GM06990 (cell line): ENCODE measurements around the gene NSUN4.
"Not testable (repeated sequence)": the region's sequence is repeated elsewhere in the genome, so short reads cannot be mapped to it uniquely, and the experiment has no call there.

Experiments
- DNase-seq: peaks from one replicate; pipeline ENCODE4 v3.0.0-alpha.2; 2011; ENCODE audit not compliant: insufficient read length; ENCODE audit errors: extremely low read depth
- H3K27me3 ChIP-seq: replicated peaks from 2 replicates; pipeline ENCODE4 v1.6.0; 2011; ENCODE audit warnings: low read length; ENCODE audit not compliant: control insufficient read depth, insufficient read depth
- H3K36me3 ChIP-seq: 2 replicates; pipeline ENCODE4 v1.5.1; 2011; ENCODE audit warnings: low read length; ENCODE audit not compliant: control insufficient read depth, insufficient read depth
- H3K4me3 ChIP-seq: replicated peaks from 2 replicates; pipeline ENCODE4 v1.5.1; 2011; ENCODE audit warnings: low read depth, mild to moderate bottlenecking, control low read depth, low read length
- CTCF ChIP-seq: IDR thresholded peaks from 2 replicates; pipeline ENCODE4 v1.5.1; 2011; ENCODE audit warnings: low read length, control low read depth, mild to moderate bottlenecking, inconsistent platforms; ENCODE audit not compliant: insufficient read depth, poor library complexity, severe bottlenecking

NSUN4 gene

GRCh38 chr1:46364612-46365011 is 24.0 kb downstream of the NSUN4 start:
- DNase-seq: no peak
- no peak overlapping the region for H3K4me3 ChIP-seq
- no peak for TF ChIP-seq CTCF
- no peaks in the 10 kb centered on the region for H3K27me3 ChIP-seq
- peaks cover 15% of the 10 kb centered on the region for H3K36me3 ChIP-seq

GRCh38 chr1:46365796-46366195 is 25.2 kb downstream of the NSUN4 start:
- not testable (repeated sequence) for DNase-seq, H3K27me3 ChIP-seq, H3K4me3 ChIP-seq
- peaks cover 12% of the 10 kb centered on the region for H3K36me3 ChIP-seq

GRCh38 chr1:46367072-46367471 is 26.5 kb downstream of the NSUN4 start:
- DNase-seq: no peak
- Histone ChIP-seq H3K27me3 (no peaks in the 10 kb centered on the region), H3K36me3 (peaks cover 9% of the 10 kb centered on the region), H3K4me3 (no peak overlapping the region)
- TF ChIP-seq CTCF: no peak

GRCh38 chr1:46367701-46368100 is 27.1 kb downstream of the NSUN4 start:
- not testable (repeated sequence) for H3K27me3 ChIP-seq, H3K36me3 ChIP-seq, DNase-seq, H3K4me3 ChIP-seq

GRCh38 chr1:46368791-46369190 is 28.2 kb downstream of the NSUN4 start:
- TF ChIP-seq CTCF: no peak
- H3K4me3 ChIP-seq: no peak overlapping the region
- no peaks in the 10 kb centered on the region for H3K27me3 ChIP-seq
- H3K36me3 ChIP-seq: peaks cover 6% of the 10 kb centered on the region
- DNase-seq: no peak

GRCh38 chr1:46369542-46370213 is 29.1 kb downstream of the NSUN4 start:
- no peak for TF ChIP-seq CTCF
- Histone ChIP-seq H3K27me3 (no peaks in the 10 kb centered on the region), H3K4me3 (no peak overlapping the region), H3K36me3 (peaks cover 4% of the 10 kb centered on the region)
- DNase-seq: no peak

- Histone ChIP-seq H3K4me3 (no peak overlapping the region), H3K27me3 (no peaks in the 10 kb centered on the region), H3K36me3 (peaks cover 3% of the 10 kb centered on the region)
- peak; percentile 15 for DNase-seq
- TF ChIP-seq CTCF: no peak
These were observed 29.6 kb downstream of the NSUN4 start for GRCh38 chr1:46370214-46370633.
